ENCODE measurements around the gene NDUFB10.

NDUFB10 gene

DNA sequence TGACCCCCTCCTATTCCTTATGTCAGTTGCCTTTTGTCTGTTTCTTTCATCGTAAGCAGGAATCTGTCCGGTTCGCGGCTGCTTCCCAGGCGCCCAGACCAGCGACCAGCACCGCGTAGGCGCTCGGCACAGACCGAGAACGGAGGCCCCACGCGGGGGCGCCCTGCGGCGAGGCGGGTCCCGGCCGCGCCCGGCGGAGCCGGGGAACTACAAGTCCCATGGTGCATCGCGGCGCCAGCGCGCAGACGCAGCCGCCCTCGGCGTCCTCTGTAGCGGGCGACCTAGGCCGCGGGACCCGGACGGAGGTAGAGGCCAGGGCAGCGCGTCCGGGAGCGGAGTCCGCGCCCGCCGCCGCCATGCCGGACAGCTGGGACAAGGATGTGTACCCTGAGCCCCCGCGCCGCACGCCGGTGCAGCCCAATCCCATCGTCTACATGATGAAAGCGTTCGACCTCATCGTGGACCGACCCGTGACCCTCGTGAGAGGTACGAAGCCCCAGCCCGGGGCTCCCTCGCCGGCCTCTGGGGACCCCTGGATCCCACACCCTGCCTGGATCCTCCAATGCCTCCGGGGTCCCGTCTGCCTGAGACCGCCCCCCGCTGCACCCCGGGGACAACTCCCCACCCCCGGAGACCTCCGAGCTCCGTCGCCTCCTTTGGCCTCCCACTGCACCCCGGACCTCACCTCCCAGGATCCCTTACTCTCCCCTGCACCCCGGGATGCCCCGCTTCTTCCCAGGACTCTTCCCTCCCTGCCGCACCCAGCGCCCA is at the start of gene NDUFB10:
NDUFB10 (plus strand) TSS at position 270 of the 771 bp plus-strand sequence; CDS start at position 357, 87 bp downstream.
- peak; percentile 76 for DNase-seq (ENCODE audit: extremely low read depth, low read depth)
- TF ChIP-seq, protein P1, sequence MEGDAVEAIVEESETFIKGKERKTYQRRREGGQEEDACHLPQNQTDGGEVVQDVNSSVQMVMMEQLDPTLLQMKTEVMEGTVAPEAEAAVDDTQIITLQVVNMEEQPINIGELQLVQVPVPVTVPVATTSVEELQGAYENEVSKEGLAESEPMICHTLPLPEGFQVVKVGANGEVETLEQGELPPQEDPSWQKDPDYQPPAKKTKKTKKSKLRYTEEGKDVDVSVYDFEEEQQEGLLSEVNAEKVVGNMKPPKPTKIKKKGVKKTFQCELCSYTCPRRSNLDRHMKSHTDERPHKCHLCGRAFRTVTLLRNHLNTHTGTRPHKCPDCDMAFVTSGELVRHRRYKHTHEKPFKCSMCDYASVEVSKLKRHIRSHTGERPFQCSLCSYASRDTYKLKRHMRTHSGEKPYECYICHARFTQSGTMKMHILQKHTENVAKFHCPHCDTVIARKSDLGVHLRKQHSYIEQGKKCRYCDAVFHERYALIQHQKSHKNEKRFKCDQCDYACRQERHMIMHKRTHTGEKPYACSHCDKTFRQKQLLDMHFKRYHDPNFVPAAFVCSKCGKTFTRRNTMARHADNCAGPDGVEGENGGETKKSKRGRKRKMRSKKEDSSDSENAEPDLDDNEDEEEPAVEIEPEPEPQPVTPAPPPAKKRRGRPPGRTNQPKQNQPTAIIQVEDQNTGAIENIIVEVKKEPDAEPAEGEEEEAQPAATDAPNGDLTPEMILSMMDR (IDR thresholded peaks at IDR 0.05; ENCODE audit: low read depth, low read length): peak; percentile 47

DNA sequence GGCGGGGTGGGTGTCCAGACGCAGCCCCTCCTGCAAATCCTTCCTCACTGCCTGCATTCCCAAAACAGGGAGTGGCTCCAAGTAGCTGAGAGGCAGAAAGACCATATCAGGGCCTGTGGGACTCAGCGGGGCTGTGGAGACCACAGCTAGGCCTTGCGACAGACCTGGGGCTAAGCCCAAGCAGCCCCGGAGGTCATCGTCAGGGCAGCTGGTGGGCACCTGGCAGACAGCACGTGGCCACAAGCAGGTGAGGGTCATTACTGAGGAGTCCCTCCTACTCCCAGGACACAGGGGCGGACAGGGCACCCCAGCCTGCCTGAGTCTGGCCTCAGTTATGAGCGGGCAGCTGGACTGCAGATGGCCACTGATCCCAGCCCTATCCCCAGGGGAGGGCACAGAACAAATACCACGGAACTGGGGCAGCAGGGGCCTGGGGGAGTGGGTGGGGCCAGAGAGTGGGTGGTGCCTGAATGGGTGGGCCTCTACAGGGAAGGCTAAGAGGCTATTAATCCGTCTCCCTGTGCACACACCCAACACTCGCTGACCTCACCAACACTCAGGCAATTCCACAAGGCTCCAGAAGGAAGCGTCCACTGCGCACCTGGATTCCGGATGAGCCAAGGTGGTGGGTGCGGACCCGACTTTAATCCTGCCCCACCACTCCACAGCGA is 49.6 kb upstream of the NDUFB10 start:
- no peak for DNase-seq (ENCODE audit: extremely low read depth, low read depth)
- TF ChIP-seq, protein P1 (IDR thresholded peaks at IDR 0.05; ENCODE audit: low read depth, low read length): no peak

DNA sequence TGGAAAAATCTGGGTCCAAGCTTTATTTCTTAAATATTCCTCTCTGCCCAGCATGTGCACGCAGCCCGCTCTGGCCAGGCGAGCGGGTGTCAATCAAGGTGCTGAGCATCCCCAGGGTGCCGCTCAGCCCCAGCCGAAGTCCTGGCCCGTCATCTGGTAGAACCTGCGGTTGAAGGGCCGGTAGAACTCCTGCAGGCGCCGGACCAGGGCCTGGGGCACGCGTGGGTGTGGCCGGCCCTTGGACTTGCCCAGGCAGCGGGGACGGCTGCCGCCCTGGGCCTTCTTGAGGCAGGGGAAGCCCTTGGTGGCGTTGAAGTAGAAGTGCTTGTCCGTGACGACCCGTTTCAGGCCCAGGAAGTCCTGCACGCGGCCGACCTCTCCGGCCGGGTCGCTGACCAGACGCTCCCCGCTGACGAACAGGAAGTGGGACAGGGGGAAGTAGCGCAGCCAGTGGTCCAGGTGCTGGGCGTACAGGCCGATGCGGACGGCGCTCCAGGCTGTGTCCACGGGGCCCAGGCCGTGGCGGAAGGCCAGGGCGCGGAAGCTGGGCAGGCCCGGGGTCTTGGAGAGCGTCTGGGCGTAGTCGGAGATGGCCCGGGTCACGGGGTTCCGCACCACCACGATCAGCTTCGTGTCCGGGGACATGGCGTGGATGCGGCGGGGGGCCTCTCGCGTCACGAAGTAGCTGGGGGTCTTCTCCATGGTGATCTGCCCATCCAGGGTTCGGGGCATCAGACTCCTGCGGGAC is 47.7 kb upstream of the NDUFB10 start:
- TF ChIP-seq, protein P1 (IDR thresholded peaks at IDR 0.05; ENCODE audit: low read depth, low read length): no peak
- DNase-seq (ENCODE audit: extremely low read depth, low read depth): no peak

DNA sequence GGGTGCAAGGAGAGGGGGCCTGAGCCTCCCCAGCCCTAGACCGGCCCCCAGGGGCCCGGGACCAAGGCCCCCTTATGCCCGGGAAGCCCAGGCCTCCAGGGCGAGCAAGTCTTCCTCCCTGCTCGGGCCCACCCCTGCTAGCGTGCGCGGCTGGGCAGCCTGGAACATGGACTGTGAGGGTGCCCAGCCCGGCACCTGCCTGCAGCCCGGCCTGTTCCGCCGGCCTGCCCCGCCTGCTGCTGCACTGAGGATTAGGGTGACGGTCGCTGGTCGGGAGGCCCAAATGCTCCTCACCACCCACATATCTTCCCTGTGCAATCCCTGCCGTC is 47.2 kb upstream of the NDUFB10 start:
- DNase-seq (ENCODE audit: extremely low read depth, low read depth): no peak

DNA sequence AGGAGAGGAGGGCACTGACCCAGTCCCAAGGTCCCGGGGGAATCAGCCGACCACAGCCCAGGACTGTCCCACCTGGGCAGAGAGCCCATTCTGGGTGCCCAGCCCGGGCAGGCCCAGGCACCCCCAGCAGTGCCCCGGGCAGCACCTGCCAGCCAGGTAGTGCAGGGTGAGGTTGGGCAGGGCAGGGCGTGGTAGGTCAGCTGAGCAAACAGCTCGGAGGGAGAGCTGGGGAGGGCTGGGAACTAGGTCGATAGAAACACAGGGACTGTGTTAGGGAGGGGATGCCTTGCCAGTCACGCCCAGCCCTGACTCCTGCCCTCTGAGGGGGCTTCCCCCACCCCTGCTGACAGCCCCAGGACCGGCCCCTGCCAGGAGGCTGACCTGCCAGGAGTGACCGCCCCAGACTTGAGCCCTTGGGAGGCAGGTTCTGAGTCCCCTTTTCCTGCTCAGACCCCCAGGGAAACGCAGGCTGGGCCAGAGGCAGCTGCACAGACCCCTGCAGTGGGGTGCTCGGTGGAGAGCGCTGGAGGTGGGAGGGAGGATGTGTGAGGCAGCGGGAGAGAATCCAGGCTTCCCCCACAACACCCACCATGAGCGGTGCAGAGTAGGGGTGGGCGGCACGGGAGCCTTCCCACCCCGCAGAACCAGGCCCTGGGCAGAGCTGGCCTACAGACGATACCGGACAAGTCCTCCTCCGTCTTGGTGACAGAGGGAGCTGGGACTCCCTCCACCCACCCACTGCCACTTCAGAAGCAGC is 45.8 kb upstream of the NDUFB10 start:
- TF ChIP-seq, protein P1 (IDR thresholded peaks at IDR 0.05; ENCODE audit: low read depth, low read length): no peak
- no peak for DNase-seq (ENCODE audit: extremely low read depth, low read depth)

More for the DNA sequence above, 47.2 kb upstream of the NDUFB10 start:
- TF ChIP-seq, protein P1 (IDR thresholded peaks at IDR 0.05; ENCODE audit: low read depth, low read length): no peak

DNA sequence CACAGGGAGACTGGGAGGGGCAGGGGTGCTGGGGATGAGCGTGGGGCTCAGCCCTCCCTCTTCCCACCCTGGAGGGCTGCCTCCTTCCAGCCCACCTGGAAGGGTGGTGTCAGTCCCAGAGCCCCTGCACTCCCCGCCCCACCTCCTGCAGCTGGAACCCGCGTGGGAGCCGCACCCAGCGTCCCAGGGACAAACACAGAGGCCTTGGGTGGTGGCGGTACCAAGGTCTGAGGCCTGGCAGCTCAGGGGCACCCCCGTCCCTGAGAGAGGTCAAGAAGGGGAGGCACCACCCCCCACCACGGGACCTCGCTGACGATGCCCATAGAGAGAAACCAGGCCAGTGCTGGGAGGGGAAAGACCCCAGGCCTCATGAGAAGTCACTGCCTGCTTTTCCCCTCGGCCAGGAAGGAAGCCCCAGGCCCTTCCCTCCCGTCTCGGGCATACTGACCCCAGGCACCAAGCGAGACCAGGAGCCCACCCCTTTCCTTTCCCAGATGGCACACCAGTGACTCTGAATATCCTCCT is 45.2 kb upstream of the NDUFB10 start:
- DNase-seq (ENCODE audit: extremely low read depth, low read depth): no peak

More for the DNA sequence above, 45.2 kb upstream of the NDUFB10 start:
- TF ChIP-seq, protein P1 (IDR thresholded peaks at IDR 0.05; ENCODE audit: low read depth, low read length): no peak
